ENCODE results near the gene ABHD10.

DNA sequence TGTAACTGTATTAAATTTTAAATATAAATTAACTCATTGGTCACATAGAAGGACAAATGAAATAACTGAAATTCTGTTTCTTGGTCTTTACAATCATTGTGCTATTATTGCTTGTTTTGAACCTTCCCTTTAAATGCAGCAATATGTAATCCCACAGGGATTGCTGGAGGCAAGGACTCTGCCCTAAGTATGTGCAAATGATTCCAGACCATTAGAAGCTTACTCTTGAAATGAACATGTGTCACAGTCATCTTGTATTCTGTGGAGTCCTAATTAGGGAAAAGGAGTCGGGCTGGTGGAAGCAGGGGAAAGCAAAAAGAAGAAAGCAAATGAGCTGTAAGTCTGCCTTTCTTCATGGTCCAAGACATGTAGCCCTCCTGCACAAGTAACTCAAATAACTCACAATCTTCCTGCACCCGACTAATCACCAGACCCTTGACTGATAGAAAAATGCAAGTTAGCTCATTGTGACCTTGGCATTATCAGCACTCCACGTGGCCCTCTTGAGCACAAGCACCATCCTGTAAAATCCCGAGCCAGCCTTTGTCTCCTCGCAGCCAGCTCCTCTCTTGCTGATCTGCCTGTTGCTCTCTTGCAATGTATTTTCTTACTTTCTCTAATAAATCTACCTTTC, 53.4 kb downstream of the ABHD10 start:
- no peak for TF ChIP-seq CTCF (IDR thresholded peaks at IDR 0.05)
- TF ChIP-seq POLR2A (IDR thresholded peaks at IDR 0.05) = no peak

Measured in right lobe of liver (tissue), 4 donors.